Dendritic cell treated with granulocyte-macrophage colony-stimulating factor and Interleukin-4, amounts not matched to agents 40 ng/mL and 50 ng/mL, for 4 days (primary cell): ENCODE data around the gene G6PC1.
"Not testable (repeated sequence)": the region's sequence is repeated elsewhere in the genome, so short reads cannot be mapped to it uniquely, and the experiment has no call there.

Experiments
- H3K27ac Mint-ChIP-seq: one replicate; pipeline ENCODE4 v1.8.0; 2022; ENCODE audit warnings: mild to moderate bottlenecking, mixed read lengths
- H3K27me3 Mint-ChIP-seq: one replicate; pipeline ENCODE4 v1.8.0; 2022; ENCODE audit warnings: mild to moderate bottlenecking, mixed read lengths
- H3K36me3 Mint-ChIP-seq: one replicate; pipeline ENCODE4 v1.8.0; 2022; ENCODE audit warnings: low read depth, mixed read lengths
- H3K4me1 Mint-ChIP-seq: one replicate; pipeline ENCODE4 v1.8.0; 2022; ENCODE audit warnings: low read depth, mixed read lengths
- H3K4me3 Mint-ChIP-seq: one replicate; pipeline ENCODE4 v1.8.0; 2022; ENCODE audit warnings: mild to moderate bottlenecking, moderate library complexity, mixed read lengths
- H3K9me3 Mint-ChIP-seq: one replicate; pipeline ENCODE4 v1.8.0; 2022; ENCODE audit warnings: mixed read lengths
- intact Hi-C: fragments of 100-400 bp; cut with micrococcal nuclease; formaldehyde crosslinking; loops from one replicate; pipeline ENCODE4 v1.15.0; 2022

The G6PC1 gene

DNA sequence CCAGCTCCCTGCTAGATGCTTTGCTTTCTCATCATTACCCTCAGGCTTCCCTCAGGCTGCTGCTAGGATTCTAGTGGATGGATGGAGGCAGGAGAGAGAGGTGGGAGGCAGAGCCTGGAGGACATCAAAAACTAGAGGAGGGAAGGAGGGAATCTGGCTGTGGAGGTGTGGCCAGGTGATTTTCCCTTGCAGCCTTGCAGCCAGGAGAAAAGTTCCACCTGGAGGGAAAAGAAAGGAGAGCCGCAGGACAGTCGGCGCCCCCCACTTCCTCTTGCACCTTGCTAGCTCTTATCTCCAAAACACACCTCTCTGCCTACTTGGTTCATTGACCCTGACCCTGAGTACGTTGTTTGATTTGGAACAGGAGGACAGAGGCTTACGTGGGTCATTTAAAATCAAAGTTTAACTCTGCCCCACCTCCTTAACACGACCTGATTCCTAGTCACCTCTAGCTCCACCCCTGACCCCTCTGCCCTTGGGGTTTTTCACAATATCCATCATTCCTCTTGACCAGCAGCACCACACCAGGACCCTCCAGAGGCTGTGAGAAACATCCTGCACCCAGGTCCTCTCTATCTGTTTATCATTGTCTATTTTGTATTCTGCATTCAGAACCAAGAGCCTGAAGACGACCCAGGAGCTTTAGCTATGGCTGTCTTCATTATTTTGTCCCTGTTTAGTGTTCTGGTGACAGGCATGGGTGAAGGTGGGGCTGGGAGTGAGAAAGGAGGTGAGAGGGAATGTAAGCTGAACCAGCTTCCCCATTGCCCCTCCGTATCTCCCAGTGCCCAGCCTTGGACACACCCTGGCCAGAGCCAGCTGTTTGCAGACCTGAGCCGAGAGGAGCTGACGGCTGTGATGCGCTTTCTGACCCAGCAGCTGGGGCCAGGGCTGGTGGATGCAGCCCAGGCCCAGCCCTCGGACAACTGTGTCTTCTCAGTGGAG, 33.7 kb upstream of the G6PC1 start:
- intact Hi-C loops = no loop called here
- peaks cover 5% of the 10 kb centered on the region for H3K4me1 Mint-ChIP-seq
- no peak overlapping the region for H3K27ac Mint-ChIP-seq
- H3K4me3 Mint-ChIP-seq = no peak overlapping the region
- peaks cover 7% of the 10 kb centered on the region for H3K27me3 Mint-ChIP-seq
- peaks cover 9% of the 10 kb centered on the region for H3K9me3 Mint-ChIP-seq
- H3K36me3 Mint-ChIP-seq = no peaks in the 10 kb centered on the region

- H3K9me3 Mint-ChIP-seq, intact Hi-C loops, H3K4me3 Mint-ChIP-seq, H3K27me3 Mint-ChIP-seq, H3K4me1 Mint-ChIP-seq, H3K27ac Mint-ChIP-seq, H3K36me3 Mint-ChIP-seq: not testable (repeated sequence)
These were observed 32.8 kb upstream of the G6PC1 start for GRCh38 chr17:42867694-42868261.

DNA sequence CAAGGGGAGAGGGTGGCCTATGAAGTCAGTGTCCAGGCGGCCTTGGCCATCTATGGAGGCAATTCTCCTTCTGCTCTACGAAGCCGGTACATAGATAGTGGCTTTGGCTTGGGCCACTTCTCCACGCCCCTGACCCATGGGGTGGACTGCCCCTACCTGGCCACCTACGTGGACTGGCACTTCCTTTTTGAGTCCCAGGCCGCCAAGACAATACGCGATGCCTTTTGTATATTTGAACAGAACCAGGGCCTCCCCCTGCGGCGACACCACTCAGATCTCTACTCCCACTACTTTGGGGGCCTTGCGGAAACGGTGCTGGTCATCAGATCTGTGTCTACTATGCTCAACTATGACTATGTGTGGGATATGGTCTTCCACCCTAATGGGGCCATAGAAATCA, 32.3 kb upstream of the G6PC1 start:
- H3K27ac Mint-ChIP-seq = no peak overlapping the region
- H3K27me3 Mint-ChIP-seq = peaks cover 8% of the 10 kb centered on the region
- no peaks in the 10 kb centered on the region for H3K36me3 Mint-ChIP-seq
- intact Hi-C loops = no loop called here
- H3K4me1 Mint-ChIP-seq = peaks cover 5% of the 10 kb centered on the region
- no peak overlapping the region for H3K4me3 Mint-ChIP-seq
- H3K9me3 Mint-ChIP-seq = peaks cover 9% of the 10 kb centered on the region

- no peaks in the 10 kb centered on the region for H3K36me3 Mint-ChIP-seq
- peaks cover 9% of the 10 kb centered on the region for H3K9me3 Mint-ChIP-seq
- intact Hi-C loops = no loop called here
- H3K4me3 Mint-ChIP-seq = no peak overlapping the region
- H3K27ac Mint-ChIP-seq = no peak overlapping the region
- peaks cover 5% of the 10 kb centered on the region for H3K4me1 Mint-ChIP-seq
- peaks cover 5% of the 10 kb centered on the region for H3K27me3 Mint-ChIP-seq
These were observed 29.0 kb upstream of the G6PC1 start for GRCh38 chr17:42871647-42872046.

DNA sequence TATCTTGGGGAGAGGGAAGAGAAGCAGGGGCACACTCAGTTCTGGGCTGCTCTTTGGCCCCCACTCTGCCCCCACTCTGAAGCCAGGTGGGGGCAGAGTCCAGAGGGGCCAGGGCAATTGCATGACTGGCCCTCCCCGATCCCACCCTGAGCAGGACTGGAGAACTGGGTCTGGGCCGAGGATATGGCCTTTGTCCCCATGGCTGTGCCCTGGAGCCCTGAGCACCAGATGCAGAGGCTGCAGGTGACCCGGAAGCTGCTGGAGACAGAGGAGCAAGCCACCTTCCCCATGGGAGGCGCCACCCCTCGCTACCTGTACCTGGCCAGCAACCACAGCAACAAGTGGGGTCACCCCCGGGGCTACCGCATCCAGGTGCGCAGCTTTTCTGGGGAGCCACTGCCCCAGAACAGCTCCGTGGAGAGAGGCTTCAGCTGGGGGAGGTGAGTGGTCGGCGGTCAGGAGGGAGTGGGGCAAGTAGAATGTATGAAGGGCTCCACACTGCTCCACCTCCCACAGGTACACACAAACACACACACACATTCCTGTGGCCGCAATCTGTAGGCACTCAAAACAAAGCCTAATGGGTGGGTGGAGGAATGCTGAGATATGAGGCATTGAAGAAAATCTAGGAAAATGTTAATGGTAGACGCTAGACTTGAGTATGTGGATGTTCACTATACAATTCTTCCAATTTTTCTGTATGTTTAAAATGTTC, 28.2 kb upstream of the G6PC1 start:
- H3K9me3 Mint-ChIP-seq = peaks cover 9% of the 10 kb centered on the region

DNA sequence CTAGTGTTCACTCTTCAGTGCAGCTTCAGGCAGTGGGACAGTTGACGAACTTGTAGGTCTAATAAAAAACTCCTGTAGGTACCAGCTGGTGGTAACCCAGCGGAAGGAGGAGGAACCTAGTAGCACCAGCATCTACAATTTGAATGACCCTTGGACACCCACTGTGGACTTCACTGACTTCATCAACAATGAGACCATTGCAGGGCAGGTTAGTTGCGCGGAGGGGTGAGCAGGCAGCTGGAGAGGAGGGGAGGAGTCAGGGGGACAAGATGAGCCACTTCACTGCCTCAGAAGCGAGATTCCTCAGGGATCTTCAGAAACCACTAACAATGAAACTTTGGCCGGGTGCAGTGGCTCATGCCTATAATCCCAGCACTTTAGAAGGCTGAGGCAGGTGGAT, 27.3 kb upstream of the G6PC1 start:
- Mint-ChIP-seq H3K4me1 (peaks cover 5% of the 10 kb centered on the region), H3K27me3 (peaks cover 13% of the 10 kb centered on the region), H3K36me3 (no peaks in the 10 kb centered on the region), H3K27ac (no peak overlapping the region), H3K9me3 (peaks cover 9% of the 10 kb centered on the region), H3K4me3 (no peak overlapping the region)
- intact Hi-C loops = no loop called here

More for the DNA sequence above, 28.2 kb upstream of the G6PC1 start:
- Mint-ChIP-seq H3K36me3 (no peaks in the 10 kb centered on the region), H3K4me3 (no peak overlapping the region), H3K4me1 (peaks cover 5% of the 10 kb centered on the region), H3K27ac (no peak overlapping the region), H3K27me3 (peaks cover 5% of the 10 kb centered on the region)
- intact Hi-C loops = no loop called here

DNA sequence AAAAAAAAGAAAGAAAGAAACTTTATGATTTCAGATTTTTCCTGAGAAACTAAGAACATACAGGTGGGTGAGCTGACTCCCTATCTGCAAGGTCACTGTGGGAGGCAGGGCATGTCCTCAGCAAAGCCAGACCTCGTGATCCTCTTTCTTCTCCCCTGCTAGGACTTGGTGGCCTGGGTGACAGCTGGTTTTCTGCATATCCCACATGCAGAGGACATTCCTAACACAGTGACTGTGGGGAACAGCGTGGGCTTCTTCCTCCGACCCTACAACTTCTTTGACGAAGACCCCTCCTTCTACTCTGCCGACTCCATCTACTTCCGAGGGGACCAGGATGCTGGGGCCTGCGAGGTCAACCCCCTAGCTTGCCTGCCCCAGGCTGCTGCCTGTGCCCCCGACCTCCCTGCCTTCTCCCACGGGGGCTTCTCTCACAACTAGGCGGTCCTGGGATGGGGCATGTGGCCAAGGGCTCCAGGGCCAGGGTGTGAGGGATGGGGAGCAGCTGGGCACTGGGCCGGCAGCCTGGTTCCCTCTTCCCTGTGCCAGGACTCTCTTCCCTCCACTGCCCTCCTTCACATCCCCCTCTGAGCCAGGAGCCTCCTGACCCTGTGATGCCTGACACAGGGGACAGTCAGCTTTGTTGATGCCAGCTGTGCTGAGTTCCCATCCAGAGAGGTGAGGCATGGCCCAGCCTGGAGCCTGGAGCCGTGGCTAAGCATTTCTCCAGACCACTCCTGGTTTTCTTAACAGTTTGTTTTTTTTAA, 26.5 kb upstream of the G6PC1 start:
- H3K27ac Mint-ChIP-seq, H3K4me3 Mint-ChIP-seq, H3K36me3 Mint-ChIP-seq, H3K9me3 Mint-ChIP-seq, H3K4me1 Mint-ChIP-seq, intact Hi-C loops: not testable (repeated sequence)
- peaks cover 15% of the 10 kb centered on the region for H3K27me3 Mint-ChIP-seq

DNA sequence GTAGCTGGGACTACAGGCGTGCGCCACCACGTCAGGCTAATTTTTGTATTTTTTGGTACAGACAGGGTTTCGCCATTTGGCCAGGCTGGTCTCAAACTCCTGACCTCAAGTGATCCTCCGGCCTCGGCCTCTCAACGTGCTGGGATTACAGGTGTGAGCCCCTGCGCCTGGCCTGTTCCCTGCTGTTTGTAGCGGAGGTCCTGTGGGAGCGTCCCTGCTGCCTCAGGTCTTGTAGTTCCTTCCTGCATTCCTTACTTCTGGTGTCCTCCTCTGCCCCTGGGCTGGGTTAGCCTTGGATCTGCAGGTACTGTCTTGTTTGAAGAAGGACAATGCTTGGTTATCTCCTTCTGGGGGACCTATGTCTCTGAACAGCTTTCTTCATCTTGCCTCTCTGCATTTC, 23.6 kb upstream of the G6PC1 start:
- Mint-ChIP-seq H3K36me3 (no peaks in the 10 kb centered on the region), H3K27ac (no peak overlapping the region), H3K9me3 (no peaks in the 10 kb centered on the region), H3K4me3 (no peak overlapping the region), H3K4me1 (no peaks in the 10 kb centered on the region), H3K27me3 (peaks cover 15% of the 10 kb centered on the region)
- intact Hi-C loops = no loop called here

- Mint-ChIP-seq H3K27me3 (peaks cover 13% of the 10 kb centered on the region), H3K4me3 (no peak overlapping the region), H3K36me3 (no peaks in the 10 kb centered on the region), H3K9me3 (no peaks in the 10 kb centered on the region), H3K27ac (no peak overlapping the region), H3K4me1 (no peaks in the 10 kb centered on the region)
- intact Hi-C loops = no loop called here
These were observed 22.3 kb upstream of the G6PC1 start for GRCh38 chr17:42878123-42878880.

GRCh38 chr17:42878924-42879595, 21.5 kb upstream of the G6PC1 start:
- intact Hi-C loops = no loop called here
- Mint-ChIP-seq H3K4me1 (no peaks in the 10 kb centered on the region), H3K4me3 (no peak overlapping the region), H3K27ac (no peak overlapping the region), H3K27me3 (peaks cover 13% of the 10 kb centered on the region), H3K9me3 (no peaks in the 10 kb centered on the region), H3K36me3 (no peaks in the 10 kb centered on the region)

DNA sequence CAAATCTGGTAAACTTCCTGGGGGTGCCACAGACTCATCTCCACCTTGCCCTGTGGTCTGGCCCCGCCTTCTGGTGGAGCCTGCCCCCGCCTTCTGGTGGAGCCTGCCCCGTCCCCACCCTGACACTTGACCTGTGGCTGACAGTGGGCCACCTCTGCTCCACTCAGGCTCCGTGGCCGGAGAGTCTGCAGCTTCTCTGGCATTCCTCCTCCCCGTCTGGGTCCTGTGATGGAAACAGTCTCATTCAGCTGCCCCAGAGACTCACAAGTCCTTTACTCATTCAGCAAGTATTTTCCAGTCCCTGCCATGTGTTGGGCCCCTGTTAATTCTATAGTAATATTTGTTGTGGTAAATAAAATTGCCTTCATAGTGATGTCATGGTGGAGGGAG, 21.0 kb upstream of the G6PC1 start:
- H3K36me3 Mint-ChIP-seq = no peaks in the 10 kb centered on the region
- H3K4me1 Mint-ChIP-seq = no peaks in the 10 kb centered on the region
- no peak overlapping the region for H3K27ac Mint-ChIP-seq
- H3K4me3 Mint-ChIP-seq = no peak overlapping the region
- no peaks in the 10 kb centered on the region for H3K9me3 Mint-ChIP-seq
- H3K27me3 Mint-ChIP-seq = peaks cover 13% of the 10 kb centered on the region
- intact Hi-C loops = no loop called here

DNA sequence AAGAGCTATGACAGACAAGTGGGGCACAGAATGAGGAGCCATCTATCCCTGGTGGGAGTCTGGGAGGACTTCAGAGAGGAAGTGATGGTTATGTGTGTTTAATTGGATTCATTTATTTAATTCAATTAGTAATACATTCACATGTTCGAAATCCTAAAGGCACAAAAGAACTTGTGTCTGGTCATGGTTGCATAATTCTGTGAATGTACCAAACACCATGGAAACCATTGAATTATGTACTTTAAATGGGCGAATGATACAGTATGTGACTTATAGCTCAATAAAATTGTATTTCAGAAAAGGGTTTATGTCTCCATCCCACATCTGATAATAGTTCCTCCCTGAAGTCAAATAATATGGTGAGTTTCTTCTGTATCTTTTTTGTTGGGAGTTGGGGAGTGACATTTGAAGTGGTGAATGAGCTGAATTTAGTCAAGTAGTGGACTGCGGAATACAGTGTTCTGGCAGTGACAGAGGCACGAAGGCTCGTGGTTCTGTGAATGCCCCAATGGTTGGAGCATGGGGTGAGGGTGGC, 19.8 kb upstream of the G6PC1 start:
- Mint-ChIP-seq H3K4me3 (no peak overlapping the region), H3K27ac (no peak overlapping the region), H3K36me3 (no peaks in the 10 kb centered on the region), H3K27me3 (peaks cover 13% of the 10 kb centered on the region), H3K9me3 (no peaks in the 10 kb centered on the region), H3K4me1 (peaks cover 8% of the 10 kb centered on the region)
- intact Hi-C loops = no loop called here

- intact Hi-C loops, H3K9me3 Mint-ChIP-seq, H3K36me3 Mint-ChIP-seq, H3K4me3 Mint-ChIP-seq, H3K27ac Mint-ChIP-seq: not testable (repeated sequence)
- Mint-ChIP-seq H3K4me1 (peaks cover 17% of the 10 kb centered on the region), H3K27me3 (peaks cover 12% of the 10 kb centered on the region)
These were observed 18.9 kb upstream of the G6PC1 start for GRCh38 chr17:42881706-42882105.
